Type B pancreatic cell (in vitro differentiated cells): Measurements from ENCODE around the gene CPXM1. TPM values are rescaled to one million over a fixed set of nuclear protein-coding genes. Genes with fewer than 3 reads are reported as not detected.
A peak's percentile ranks its signal among the peaks of the same experiment; 100 is the strongest.
"Not testable (repeated sequence)": the region's sequence is repeated elsewhere in the genome, so short reads cannot be mapped to it uniquely, and the experiment has no call there.

ENCODE experiments used
- DNase-seq: peaks from one replicate; pipeline ENCODE4 v3.0.0; 2021; ENCODE audit warnings: mixed read lengths; ENCODE audit not compliant: unreplicated experiment; ENCODE audit errors: extremely low spot score
- H3K27ac Mint-ChIP-seq: 2 replicates; pipeline ENCODE4 v1.8.0; 2021; ENCODE audit warnings: mild to moderate bottlenecking, mixed read lengths
- H3K27me3 Mint-ChIP-seq: 2 replicates; pipeline ENCODE4 v1.8.0; 2021; ENCODE audit warnings: mixed read lengths
- H3K36me3 Mint-ChIP-seq: 2 replicates; pipeline ENCODE4 v1.8.0; 2021; ENCODE audit warnings: mixed read lengths
- H3K4me1 Mint-ChIP-seq: one replicate; pipeline ENCODE4 v1.8.0; 2021; ENCODE audit warnings: mixed read lengths; ENCODE audit not compliant: unreplicated experiment
- H3K4me3 Mint-ChIP-seq: 2 replicates; pipeline ENCODE4 v1.8.0; 2021; ENCODE audit warnings: mild to moderate bottlenecking, mixed read lengths
- H3K9me3 Mint-ChIP-seq: 2 replicates; pipeline ENCODE4 v1.8.0; 2021; ENCODE audit warnings: mixed read lengths
- CTCF ChIP-seq: fragments of 200-600 bp; sonication (generic); conservative IDR thresholded peaks from 2 replicates; pipeline ENCODE4 v1.5.0; 2021; ENCODE audit warnings: antibody characterized with exemption, mild to moderate bottlenecking
- total RNA-seq: library from RNA; stranded (reverse); gene quantifications from 2 replicates; pipeline ENCODE4 v1.2.1, GENCODE V29; 2021; ENCODE audit warnings: low replicate concordance

Gene CPXM1
- total RNA-seq, 1 donor from 2014 or later = 106 TPM

GRCh38 chr20:2815242-2815900, 14.9 kb upstream of the CPXM1 start:
- peaks cover 5% of the 10 kb centered on the region for H3K9me3 Mint-ChIP-seq
- H3K27me3 Mint-ChIP-seq = peaks cover 50% of the 10 kb centered on the region
- no peak overlapping the region for H3K4me3 Mint-ChIP-seq
- H3K4me1 Mint-ChIP-seq = peaks cover 14% of the 10 kb centered on the region
- TF ChIP-seq CTCF = no peak
- H3K36me3 Mint-ChIP-seq = no peaks in the 10 kb centered on the region
- peak; percentile 51 for DNase-seq
- no peak overlapping the region for H3K27ac Mint-ChIP-seq

- no peak within 1 kb of the TSS for H3K27ac Mint-ChIP-seq
- peaks cover 43% of the 10 kb centered on the region for H3K27me3 Mint-ChIP-seq
- peaks cover 7% of the 10 kb centered on the region for H3K4me1 Mint-ChIP-seq
- H3K4me3 Mint-ChIP-seq = no peak within 1 kb of the TSS
- DNase-seq = peak; percentile 55
- no peaks in the 10 kb centered on the region for H3K36me3 Mint-ChIP-seq
- peaks cover 5% of the 10 kb centered on the region for H3K9me3 Mint-ChIP-seq
- TF ChIP-seq CTCF = no peak
Observed at GRCh38 chr20:2814587-2815051, 14.2 kb upstream of the CPXM1 start, which contains the start of gene C20orf141. Gene C20orf141, plus strand, starts transcription at chr20:2814987. Its CDS starts 198 bp downstream, at chr20:2815185.

- Mint-ChIP-seq H3K4me1 (peaks cover 7% of the 10 kb centered on the region), H3K36me3 (no peaks in the 10 kb centered on the region), H3K9me3 (peaks cover 7% of the 10 kb centered on the region), H3K27ac (no peak overlapping the region), H3K27me3 (peaks cover 41% of the 10 kb centered on the region), H3K4me3 (no peak overlapping the region)
- TF ChIP-seq CTCF = no peak
- DNase-seq = no peak
Observed at GRCh38 chr20:2814076-2814475, 13.6 kb upstream of the CPXM1 start.

GRCh38 chr20:2812189-2812588, 11.8 kb upstream of the CPXM1 start:
- peaks cover 36% of the 10 kb centered on the region for H3K27me3 Mint-ChIP-seq
- H3K27ac Mint-ChIP-seq = no peak overlapping the region
- TF ChIP-seq CTCF = no peak
- H3K4me3 Mint-ChIP-seq = no peak overlapping the region
- peaks cover 11% of the 10 kb centered on the region for H3K9me3 Mint-ChIP-seq
- peaks cover 7% of the 10 kb centered on the region for H3K4me1 Mint-ChIP-seq
- H3K36me3 Mint-ChIP-seq = no peaks in the 10 kb centered on the region
- DNase-seq = no peak

GRCh38 chr20:2809690-2810089, 9.3 kb upstream of the CPXM1 start:
- Mint-ChIP-seq H3K4me1 (peaks cover 7% of the 10 kb centered on the region), H3K4me3 (no peak overlapping the region), H3K27ac (no peak overlapping the region), H3K36me3 (no peaks in the 10 kb centered on the region), H3K9me3 (peaks cover 11% of the 10 kb centered on the region), H3K27me3 (peaks cover 51% of the 10 kb centered on the region)
- TF ChIP-seq CTCF = no peak
- no peak for DNase-seq

- peaks cover 57% of the 10 kb centered on the region for H3K27me3 Mint-ChIP-seq
- H3K4me3 Mint-ChIP-seq, H3K27ac Mint-ChIP-seq: not testable (repeated sequence)
Observed at GRCh38 chr20:2807929-2808328, 7.5 kb upstream of the CPXM1 start.

More at GRCh38 chr20:2807929-2808328, 7.5 kb upstream of the CPXM1 start:
- peaks cover 11% of the 10 kb centered on the region for H3K9me3 Mint-ChIP-seq
- not testable (repeated sequence) for H3K4me1 Mint-ChIP-seq, H3K36me3 Mint-ChIP-seq
- peak; percentile 40 for DNase-seq
